HG03280 (cell line): ENCODE data around the gene CCT4.
"Not testable (repeated sequence)": the region's sequence is repeated elsewhere in the genome, so short reads cannot be mapped to it uniquely, and the experiment has no call there.

ENCODE experiments used
- ATAC-seq: cut with Tn5 transposase; IDR thresholded peaks from one replicate; pipeline ENCODE4 v1.9.1; 2021; ENCODE audit warnings: mild to moderate bottlenecking, moderate library complexity; ENCODE audit not compliant: unreplicated experiment

Gene CCT4, protein sequence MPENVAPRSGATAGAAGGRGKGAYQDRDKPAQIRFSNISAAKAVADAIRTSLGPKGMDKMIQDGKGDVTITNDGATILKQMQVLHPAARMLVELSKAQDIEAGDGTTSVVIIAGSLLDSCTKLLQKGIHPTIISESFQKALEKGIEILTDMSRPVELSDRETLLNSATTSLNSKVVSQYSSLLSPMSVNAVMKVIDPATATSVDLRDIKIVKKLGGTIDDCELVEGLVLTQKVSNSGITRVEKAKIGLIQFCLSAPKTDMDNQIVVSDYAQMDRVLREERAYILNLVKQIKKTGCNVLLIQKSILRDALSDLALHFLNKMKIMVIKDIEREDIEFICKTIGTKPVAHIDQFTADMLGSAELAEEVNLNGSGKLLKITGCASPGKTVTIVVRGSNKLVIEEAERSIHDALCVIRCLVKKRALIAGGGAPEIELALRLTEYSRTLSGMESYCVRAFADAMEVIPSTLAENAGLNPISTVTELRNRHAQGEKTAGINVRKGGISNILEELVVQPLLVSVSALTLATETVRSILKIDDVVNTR

DNA sequence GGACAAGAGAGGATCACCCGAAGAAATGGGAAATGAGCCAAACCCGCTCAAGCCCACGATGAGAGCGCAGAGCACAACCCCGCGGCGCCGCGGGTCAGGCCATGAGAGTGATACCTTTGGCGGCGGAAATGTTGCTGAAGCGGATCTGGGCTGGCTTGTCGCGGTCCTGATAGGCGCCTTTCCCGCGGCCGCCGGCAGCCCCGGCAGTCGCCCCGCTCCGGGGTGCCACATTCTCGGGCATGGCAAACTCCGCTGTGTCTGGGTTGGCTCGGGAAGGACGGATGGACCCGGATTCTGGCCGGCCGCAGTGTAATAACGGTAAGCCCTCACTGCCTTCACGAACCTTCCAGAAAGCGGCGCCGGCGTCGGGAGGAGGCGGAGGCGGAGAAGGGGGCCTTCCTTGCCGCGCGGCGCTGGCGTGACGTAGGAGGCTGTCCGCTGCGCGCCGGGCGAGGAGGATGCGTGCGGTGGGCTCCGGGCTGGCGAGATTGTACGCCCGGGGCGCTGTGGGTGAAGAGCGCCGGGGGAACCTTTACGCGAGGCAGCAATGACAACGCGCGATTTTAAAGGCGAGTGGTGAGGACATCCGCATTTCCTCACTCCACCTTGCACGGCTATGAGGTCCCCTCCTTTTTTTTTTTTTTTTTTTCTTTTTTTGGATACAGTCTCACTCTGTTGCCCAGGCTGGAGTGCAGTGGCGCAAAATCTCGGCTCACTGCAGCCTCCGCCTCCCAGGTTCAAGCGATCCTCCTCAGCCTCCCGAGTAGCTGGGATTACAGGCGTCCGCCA lies at the start of gene CCT4:
Gene CCT4 (minus strand): TSS at position 390 of the 789 bp plus-strand sequence. CDS start 149 bp downstream, at position 241.
- peak; percentile 86 for ATAC-seq

DNA sequence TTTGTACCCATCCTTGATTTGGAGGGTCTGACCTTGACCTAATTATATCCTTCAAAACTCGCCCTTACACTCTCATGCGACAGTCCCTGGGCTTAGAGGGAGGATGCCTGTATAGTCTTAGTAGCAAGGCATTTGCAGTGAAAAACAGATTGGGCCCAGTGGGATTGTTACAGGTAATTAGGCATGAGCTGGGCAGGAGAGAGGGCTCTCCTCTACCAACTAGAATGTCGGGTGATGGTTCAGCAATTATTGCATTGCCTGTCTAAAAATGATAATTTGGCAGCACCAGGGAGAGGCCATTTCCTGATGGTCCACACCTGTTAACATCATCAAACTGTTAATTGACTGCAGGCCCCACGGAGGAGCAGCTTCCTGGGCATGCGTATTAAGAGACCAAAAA lies 49.4 kb upstream of the CCT4 start:
- no peak for ATAC-seq

DNA sequence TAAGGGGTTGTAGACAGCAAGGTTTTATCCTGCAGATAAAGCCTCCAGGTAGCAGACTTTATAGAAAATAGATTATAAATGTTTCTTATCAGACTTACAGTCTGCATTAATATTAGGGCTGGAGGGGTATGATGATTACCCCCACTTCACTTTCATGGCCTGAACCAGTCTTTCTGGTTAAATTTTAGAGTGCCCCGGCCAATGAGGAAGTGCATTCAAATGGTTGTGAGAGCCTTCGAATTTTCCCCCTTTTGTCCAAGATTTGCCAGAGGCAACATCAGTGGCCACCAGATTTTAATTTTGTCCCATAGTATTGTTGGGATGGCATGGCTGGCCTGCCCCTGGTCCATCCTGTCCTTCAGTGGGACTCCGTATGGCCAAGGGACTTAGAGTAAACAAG lies 48.6 kb upstream of the CCT4 start:
- no peak for ATAC-seq

DNA sequence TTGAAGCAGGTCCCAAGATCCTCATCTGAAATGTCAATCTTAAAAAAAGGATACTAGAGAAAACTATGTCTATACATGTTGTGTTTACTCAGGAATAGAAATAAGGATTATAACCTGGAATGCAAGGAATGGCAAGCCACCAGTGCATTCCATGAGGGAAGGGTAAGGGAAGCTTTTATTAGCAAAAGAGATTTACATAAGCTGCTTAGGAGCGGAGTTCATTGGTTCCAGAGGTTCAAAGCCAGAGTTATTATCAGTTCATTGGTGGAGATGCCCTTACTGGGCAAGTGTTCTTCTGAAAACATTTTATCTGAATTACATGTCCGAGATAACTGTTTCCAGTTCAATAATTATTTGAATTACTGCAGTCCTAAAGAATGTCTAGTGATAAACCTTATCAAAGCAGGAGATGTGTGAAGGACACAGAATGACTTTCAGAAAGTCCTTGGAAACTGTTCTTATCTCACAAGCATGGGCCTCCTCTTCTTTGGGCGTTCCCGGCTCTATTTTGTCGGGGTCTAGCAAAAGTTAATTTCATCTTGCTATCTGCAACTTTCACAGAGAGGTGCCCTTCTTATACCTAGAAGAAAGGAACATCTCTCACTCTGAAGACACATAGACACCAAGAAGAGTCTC lies 40.5 kb upstream of the CCT4 start:
- no peak for ATAC-seq

DNA sequence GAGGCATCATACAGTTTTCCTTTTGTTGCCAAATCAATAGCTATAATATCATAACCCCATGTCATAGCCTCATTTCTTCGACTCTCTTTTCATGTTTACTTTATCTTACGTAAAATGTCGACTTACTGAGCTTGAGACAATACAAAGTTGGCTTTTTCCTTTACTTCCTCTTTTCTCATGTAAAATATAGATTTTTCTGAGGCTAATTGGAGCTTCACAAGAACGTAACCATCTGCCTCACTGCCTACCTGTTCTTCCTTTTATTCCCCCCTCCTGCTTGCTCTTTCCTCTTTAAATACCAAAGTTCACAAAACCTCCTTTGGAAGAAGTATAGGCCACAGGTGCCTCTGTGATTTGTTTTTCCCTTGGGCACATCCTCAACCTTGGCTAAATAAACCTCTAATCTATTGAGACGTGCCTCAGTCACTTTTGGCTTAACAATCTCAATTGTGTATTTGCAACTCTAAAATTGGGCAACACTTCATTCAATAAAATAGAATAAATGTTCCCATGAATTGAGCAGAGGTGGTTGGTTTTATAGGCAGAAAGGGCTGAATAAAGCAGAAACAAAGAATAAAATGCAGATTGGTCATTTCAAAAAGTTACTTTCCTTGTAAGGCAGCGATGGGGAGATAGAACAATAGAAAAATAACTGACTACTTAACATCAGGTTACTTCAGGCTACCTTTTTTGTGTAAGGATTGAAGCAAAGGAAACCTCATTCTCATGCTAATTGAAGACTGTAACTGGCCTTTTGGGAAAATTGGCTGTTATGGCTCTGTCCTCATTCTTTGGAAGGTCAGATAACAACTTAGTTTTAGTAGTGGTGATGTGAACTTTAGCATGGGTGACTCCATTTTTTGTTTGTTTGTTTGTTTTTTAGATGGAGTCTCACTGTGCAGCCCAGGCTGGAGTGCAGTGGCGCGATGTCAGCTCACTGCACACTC lies 38.3 kb upstream of the CCT4 start:
- no peak for ATAC-seq

DNA sequence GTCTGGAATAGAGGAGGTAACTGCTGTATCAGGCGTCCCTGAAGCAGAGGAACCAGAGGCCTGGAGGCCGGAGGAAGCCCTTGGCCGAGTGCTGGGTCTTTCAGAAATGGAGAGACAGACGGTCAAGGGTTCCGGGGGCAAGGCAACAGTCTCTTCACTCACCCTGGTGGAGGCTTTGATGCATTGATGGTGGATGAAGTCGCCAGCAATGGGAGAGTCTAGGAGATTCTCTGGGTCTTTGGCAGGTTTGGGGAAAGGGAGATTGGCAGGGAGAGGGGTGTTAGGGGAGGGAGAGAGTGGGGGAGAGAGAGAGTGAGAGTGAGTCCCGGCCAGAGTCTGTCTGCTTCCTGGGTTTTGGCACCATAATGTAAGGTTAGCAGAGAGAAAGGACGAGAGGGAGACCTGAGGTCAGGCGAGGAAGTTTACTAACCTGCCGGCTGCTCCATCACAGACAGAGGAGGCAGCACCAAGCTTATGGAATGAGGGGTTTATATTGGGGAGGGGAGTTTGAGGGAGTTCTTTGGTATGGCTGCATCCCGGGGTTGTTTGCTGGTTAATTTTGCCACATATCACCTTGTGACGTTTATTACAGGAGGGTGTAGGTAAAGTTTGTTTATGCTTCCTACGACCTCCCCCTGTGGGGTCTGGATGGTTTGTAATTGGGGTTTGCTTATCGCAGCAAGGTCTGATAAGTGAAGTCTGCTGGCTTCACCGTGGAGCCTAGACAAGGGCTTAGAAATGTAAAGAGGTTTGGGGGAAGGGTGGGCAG lies 36.6 kb upstream of the CCT4 start:
- ATAC-seq: no peak

DNA sequence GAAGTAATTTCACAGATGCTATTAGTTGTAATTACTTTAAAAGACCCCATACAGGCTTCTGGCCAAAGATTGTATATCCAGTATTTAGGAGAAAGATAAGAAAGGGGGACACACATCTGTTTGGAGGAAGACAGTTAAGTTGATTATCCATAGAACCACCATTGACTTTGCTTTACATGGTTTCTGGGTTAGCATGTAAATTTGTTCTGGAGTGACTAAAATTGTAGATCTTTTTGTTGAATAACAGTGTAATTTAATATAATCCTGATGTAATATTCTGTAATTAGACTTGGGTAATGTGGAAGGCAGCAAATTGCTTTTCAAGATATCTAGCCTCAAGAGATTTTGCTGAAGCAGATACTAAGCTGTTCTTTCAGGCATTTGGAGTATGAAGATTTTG lies 34.3 kb upstream of the CCT4 start:
- no peak for ATAC-seq

DNA sequence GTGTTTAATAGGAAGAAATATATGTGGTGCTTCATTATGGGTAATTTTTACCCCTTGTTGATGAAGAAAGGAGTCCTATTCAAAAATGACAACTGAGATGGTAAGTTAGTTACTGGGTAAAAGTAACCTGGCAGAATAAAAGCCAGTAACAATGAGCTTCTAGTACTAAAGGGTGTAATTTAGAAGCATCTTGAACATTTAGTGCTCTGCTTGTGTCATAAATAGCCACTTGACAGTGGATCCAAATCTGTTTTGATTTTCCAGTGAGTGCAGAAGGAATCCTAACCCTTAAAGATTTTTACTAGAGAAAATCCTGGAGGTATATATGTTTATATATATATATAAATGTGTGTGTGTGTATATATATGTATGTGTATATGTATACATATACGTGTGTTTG lies 32.1 kb upstream of the CCT4 start:
- ATAC-seq: no peak

DNA sequence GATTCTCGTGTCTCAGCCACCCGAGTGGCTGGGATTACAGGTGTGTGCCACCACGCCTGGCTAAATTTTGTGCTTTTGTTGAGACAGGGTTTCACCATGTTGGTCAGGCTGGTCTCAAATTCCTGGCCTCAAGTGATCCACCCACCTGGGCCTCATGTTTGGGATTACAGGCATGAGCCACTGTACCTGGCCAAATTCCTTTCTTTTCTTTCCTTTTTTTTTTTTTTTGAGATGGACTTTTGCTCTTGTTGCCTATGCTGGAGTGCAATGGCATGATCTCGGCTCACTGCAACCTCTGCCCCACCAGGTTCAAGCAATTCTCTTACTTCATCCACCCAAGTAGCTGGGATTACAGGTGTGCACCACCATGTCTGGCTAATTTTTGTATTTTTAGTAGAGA lies 26.3 kb upstream of the CCT4 start:
- ATAC-seq: not testable (repeated sequence)

DNA sequence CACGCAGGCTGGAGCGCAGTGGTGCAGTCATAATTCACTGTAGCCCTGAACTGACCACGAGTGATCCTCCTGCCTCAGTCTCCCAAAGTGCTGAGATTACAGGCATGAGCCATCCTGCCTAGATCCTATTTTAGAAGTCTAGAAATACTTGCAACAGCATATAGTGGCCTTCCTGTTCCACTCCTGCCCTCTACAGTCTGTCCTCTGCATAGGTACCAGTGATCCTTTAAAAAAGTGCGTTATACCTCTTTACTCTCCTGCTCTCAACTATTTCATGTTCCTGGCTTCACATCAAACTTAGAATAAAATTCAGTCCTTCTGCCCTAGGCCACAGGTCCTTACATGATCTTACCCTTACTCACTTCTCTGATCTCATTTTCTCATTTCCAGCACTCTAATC lies 23.1 kb upstream of the CCT4 start:
- ATAC-seq: no peak

DNA sequence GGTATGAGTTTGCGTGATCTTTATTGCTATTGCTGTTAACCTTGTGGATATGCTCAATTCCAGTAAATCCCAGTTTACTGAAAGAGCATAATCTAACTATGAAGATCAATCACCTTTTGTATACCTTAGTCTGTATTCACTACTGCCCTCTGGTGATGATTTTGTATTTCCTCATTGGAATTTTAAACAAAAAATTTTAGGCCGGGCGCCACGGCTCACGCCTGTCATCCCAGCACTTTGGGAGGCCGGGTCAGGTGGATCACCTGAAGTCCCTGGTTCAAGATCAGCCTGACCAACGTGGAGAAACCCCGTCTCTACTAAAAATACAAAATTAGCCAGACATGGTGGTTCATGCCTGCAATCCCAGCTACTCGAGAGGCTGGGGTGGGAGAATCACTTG lies 22.1 kb upstream of the CCT4 start:
- no peak for ATAC-seq

DNA sequence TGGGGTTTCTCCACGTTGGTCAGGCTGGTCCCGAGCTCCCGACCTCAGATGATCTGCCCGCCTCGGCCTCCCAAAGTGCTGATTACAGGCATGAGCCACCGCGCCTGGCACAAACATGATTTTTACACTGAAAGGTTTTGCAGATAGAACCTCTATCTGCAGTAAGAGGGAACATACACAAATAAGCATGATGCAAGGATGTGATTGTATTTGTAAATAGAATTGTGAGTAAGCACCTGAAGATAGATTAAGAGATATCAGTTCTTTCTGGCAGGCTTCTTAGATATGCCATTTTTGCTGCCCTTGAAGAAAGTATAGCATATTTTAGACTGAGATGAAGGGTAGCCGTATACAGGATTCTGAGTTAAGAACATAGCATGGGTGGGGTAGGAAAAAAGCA lies 20.7 kb upstream of the CCT4 start:
- ATAC-seq: no peak

DNA sequence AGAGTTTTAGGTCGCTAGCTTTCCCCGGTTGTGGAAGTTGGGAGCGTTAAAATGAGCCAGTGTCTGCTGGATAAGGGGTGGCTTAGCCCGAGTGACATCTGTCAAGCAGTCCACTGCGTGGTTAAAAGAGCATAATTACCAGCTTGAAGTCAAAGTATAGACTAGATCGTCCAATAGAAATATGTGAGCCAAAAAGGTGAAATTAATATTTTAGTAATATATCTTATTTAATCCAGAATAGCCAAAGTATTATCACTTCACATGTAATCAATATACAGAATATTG lies 17.7 kb upstream of the CCT4 start:
- peak; percentile 9 for ATAC-seq

DNA sequence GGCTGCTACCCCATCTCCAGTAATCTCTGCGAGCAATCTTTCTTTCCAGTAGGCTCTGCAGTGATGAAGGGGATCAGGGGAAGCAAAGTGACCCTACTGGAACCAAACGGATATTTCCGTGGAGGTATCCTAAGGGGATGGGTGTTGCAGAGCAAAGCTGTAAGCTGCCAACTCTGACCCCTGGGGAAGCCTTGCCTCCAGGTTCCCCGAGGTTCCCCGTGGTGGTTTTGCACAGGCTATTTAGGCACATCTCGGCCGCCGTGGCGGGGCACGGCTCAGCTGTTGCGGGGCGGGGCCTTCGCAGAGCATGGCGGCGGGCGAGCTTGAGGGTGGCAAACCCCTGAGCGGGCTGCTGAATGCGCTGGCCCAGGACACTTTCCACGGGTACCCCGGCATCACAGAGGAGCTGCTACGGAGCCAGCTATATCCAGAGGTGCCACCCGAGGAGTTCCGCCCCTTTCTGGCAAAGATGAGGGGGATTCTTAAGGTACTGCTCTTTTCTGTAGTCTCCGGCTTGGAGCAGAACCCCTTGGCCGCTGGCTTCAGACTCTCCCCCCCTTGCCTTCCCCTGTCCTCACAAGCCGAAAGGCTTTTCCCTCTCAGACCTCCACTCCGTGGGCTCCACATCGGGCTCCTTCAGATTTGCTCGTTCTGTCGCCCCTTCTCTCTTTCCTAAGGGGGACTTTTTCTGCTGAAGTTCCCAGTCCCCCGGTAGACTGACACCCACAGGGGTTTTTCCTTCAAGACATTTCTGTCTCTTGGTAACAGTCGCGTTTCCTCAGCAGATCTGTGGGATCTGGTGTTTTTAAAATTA lies 17.1 kb upstream of the CCT4 start, which contains the start of gene COMMD1:
Gene COMMD1 (plus strand): TSS at position 303 of the 814 bp plus-strand sequence. CDS start 5 bp downstream, at position 308.
- peak; percentile 98 for ATAC-seq

DNA sequence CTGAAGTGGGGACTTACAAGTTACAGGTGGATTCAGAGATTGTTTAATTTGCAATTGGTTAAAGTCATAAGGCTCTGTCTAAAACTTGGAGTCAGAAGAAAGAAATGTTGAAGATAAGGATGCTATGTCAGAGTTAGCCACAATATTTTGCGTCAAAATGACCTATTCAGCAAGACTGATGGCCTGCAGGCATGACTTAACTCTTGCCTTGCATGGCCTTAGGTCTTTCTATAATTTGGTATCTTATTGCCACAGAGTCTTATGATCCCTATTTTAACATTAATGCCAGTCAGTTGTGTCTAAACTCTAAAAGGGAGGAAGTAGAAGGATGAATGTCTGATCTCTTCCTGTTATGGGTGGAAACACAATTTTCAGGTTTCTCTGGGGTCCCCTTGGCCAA lies 11.8 kb upstream of the CCT4 start:
- ATAC-seq: no peak

DNA sequence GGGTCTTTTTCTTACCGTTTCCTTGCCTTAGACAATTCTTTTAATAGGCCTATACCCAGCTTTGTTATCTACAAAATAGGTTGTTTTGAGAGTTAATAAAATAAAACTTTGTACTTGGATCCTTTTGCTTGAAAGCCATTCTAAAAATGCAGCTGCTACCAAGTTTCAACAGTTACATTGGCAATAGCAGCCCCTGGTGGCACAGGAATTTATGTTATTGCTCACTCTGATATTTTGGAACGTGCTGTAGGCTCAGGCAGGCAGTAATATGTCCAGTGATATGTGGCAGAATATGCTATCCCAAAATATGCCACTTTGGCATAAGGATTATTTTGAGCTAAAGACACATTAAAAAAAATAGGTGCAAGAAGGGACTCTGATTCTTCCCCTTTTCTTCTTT lies 10.4 kb upstream of the CCT4 start:
- no peak for ATAC-seq

DNA sequence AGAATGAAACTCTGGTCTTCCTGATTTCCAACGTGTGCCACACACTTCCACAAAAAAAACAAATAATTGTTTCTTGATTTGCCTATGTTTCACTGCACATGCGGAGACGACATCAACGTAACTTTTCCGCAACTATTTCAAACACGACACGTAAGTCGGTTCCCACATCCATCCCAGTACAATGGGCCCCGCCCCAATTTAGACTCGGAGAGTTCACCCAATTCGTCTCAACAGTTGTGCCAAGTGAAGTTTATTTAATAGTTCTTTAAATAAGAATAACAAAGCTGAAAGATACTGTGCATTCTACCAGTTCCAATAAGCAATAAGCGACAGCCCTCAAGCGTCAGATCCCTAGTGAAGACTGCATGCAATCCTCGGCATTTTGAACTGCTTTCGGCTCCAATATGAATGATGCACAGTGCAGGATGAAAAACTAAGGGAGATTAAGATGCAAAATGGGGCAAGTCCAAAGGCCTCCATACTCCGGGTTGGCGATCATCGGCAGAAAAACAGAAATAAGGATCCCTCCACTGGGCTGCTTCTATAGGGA lies 664 bp downstream of the CCT4 start:
- ATAC-seq: no peak

DNA sequence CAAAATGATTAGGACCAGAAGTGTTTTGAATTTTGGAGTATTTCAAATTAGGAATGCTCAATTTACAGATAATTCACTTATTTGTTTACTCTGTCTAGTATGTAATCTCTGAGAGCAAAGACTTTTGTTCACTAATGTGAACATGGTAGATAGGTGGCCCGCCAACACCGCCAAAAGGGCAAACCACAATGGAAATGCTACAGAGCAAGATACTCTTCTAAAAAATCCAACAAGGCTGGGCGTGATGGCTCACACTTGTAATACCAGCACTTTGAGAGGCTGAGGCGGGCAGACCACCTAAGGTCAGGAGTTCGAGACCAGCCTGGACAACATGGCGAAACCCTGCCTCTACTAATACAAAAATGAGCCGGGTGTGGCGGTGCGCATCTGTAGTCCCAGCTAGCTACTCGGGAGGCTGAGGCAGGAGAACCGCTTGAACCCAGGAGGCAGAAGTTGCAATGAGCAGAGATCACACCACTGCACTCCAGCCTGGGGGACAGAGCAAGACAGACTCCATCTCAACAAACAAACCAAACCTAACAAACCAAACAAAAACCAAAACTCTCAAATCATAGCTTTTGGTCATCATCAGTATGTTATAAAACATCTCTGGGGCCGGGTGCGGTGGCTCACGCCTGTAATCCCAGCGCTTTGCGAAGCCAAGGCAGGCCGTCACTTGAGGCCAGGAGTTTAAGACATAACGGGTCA lies 2.4 kb downstream of the CCT4 start:
- no peak for ATAC-seq
